Gastroesophageal sphincter (tissue), 4 donors: Measurements from ENCODE around the gene FHOD3. TPM values are rescaled to one million over a fixed set of nuclear protein-coding genes. Genes with fewer than 3 reads are reported as not detected.
"Not testable (repeated sequence)": the region's sequence is repeated elsewhere in the genome, so short reads cannot be mapped to it uniquely, and the experiment has no call there.

Source experiments
- ATAC-seq: fragments of 150-250 bp; one replicate; pipeline ENCODE4 v1.9.1; 2016; ENCODE audit warnings: mild to moderate bottlenecking, moderate library complexity
- H3K27ac ChIP-seq, 4 donors: fragments of 200-600 bp; sonication (generic) in 3 of 4; 1 replicate in 3 of 4; 2 replicates in 1 of 4; pipeline ENCODE4 v1.5.1; 2016 to 2019
- H3K27me3 ChIP-seq: fragments of 200-600 bp; sonication (generic); one replicate; pipeline ENCODE4 v1.5.1; 2019
- H3K36me3 ChIP-seq, 2 donors: fragments of 200-600 bp; sonication (generic); one replicate each; pipeline ENCODE4 v1.5.1; 2019; ENCODE audit warnings: control low read depth in 1 of 2
- H3K4me1 ChIP-seq, 3 donors: fragments of 200-600 bp; sonication (generic); 1 replicate in 2 of 3; 2 replicates in 1 of 3; pipeline ENCODE4 v1.5.1; 2016 to 2019; ENCODE audit warnings: control low read depth in 2 of 3
- H3K4me3 ChIP-seq, 2 donors: fragments of 200-600 bp; sonication (generic); one replicate each; pipeline ENCODE4 v1.5.1; 2019; ENCODE audit warnings: mild to moderate bottlenecking in 1 of 2, moderate library complexity in 1 of 2
- H3K9me3 ChIP-seq, 3 donors: fragments of 200-600 bp; sonication (generic); one replicate each; pipeline ENCODE4 v1.5.1; 2017 to 2019; ENCODE audit warnings: control low read depth in 2 of 3
- CTCF ChIP-seq, 4 experiments: fragments of 200-600 bp in 2 of 4; fragments of 450-650 bp in 2 of 4; sonication (generic) in 1 of 4; IDR thresholded peaks; one replicate each; pipeline ENCODE4 v1.5.1; 2017 to 2019; ENCODE audit warnings: antibody characterized with exemption in 4 of 4, mild to moderate bottlenecking in 2 of 4, moderate library complexity in 2 of 4
- EP300 ChIP-seq: sonication (generic); formaldehyde crosslinking; IDR thresholded peaks from one replicate; pipeline ENCODE4 v1.6.1; 2017; ENCODE audit warnings: antibody characterized with exemption, mild to moderate bottlenecking
- POLR2A ChIP-seq, 2 donors: fragments of 450-650 bp; IDR thresholded peaks; one replicate each; pipeline ENCODE4 v1.6.1; 2017; ENCODE audit warnings: antibody characterized with exemption in 2 of 2, mild to moderate bottlenecking in 2 of 2, moderate library complexity in 1 of 2
- POLR2AphosphoS5 ChIP-seq: sonication (generic); formaldehyde crosslinking; IDR thresholded peaks from one replicate; pipeline ENCODE4 v1.6.1; 2017; ENCODE audit warnings: antibody characterized with exemption
- WGBS, 2 donors: methylation state at CpG; one replicate each; pipeline ENCODE4 v1.1.5; 2018; ENCODE audit warnings: low coverage in 1 of 2; 5-methylcytosine and 5-hydroxymethylcytosine counted together
- total RNA-seq, 4 donors: library from RNA; depleted of rRNA; stranded (reverse); fragments of >200 nt; gene quantifications; one replicate each; pipeline ENCODE4 v1.1.0, GENCODE V29; 2016

Gene FHOD3
- total RNA-seq, 4 donors from 2014 or later = 18.4 to 36.7 (median 30.4) TPM

DNA sequence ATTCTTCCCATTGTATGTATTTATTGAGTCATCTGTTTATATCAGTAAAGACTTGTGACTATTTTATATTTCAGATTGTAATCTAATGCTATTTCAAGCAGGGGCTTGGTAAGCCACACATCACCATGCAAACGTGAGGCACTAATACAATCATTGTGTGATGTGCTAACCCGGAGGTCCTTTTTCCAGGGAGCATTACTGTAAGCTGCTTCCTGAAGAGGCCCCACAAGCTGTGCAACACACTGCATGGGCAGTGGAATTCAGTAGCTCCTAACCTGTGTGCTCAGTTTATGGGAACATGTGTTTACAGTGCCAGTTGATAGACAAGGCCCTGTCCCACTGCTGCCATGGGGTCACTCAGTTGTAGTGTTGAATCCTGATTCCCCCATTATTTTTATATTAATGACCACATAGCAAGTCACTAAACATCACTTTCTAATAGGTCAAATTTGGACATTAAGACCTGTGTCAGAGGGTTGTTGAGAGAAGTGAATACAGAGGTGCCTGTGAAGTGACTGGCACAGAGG is 162.9 kb downstream of the FHOD3 start:
- no peak for ATAC-seq
- H3K9me3 ChIP-seq = no peaks in the 10 kb centered on the region
- H3K36me3 ChIP-seq = no peaks in the 10 kb centered on the region
- H3K4me1 ChIP-seq = no peaks in the 10 kb centered on the region
- no peaks in the 10 kb centered on the region for H3K27me3 ChIP-seq
- TF ChIP-seq POLR2A (IDR thresholded peaks at IDR 0.05) (no peak), POLR2AphosphoS5 (no peak), CTCF (IDR thresholded peaks at IDR 0.05) (no peak), EP300 (no peak)
- H3K27ac ChIP-seq = no peak overlapping the region
- H3K4me3 ChIP-seq = no peak overlapping the region
- WGBS, 2 donors = 45 to 57% methylated on average over 2 of the region's 2 CpGs

GRCh38 chr18:36460854-36461253 is 163.3 kb downstream of the FHOD3 start:
- H3K4me3 ChIP-seq = no peak overlapping the region
- 76 to 88% methylated on average over 2 to 3 of the region's 3 CpGs for WGBS, 2 donors
- H3K27me3 ChIP-seq = no peaks in the 10 kb centered on the region
- H3K4me1 ChIP-seq = no peaks in the 10 kb centered on the region
- TF ChIP-seq CTCF (IDR thresholded peaks at IDR 0.05) = no peak
- TF ChIP-seq EP300 = no peak
- TF ChIP-seq POLR2AphosphoS5 = no peak
- TF ChIP-seq POLR2A (IDR thresholded peaks at IDR 0.05) = no peak
- H3K9me3 ChIP-seq = no peaks in the 10 kb centered on the region
- no peak for ATAC-seq
- H3K36me3 ChIP-seq = no peaks in the 10 kb centered on the region
- H3K27ac ChIP-seq = no peak overlapping the region

DNA sequence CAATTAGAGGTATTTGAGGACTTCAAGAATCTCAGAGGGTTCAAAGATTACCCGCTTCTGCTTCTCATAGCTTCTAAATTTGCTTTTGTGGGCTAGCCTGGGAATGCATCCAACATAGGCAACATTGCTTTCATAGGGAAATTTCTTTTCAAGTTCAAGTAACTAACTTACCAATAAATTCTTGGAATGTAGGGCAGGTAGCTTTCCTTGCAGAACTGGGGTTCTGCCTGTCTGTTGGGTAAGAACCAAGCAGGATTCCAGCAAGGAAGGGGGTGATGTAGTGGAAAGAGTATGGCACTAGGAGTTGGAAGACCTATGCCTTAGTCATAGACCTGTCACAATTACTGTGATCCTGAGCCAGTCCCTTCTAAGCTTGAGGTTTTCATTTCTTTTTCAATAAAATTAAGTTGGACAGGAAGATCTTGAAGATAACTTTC is 164.1 kb downstream of the FHOD3 start:
- Histone ChIP-seq H3K36me3 (no peaks in the 10 kb centered on the region), H3K9me3 (no peaks in the 10 kb centered on the region), H3K4me1 (no peaks in the 10 kb centered on the region), H3K27me3 (no peaks in the 10 kb centered on the region), H3K27ac (no peak overlapping the region), H3K4me3 (no peak overlapping the region)
- no peak for ATAC-seq
- WGBS, 2 donors = 80 to 100% methylated on average over 1 of the region's 1 CpG
- no peak for TF ChIP-seq EP300
- no peak for TF ChIP-seq POLR2AphosphoS5
- no peak for TF ChIP-seq CTCF (IDR thresholded peaks at IDR 0.05)
- no peak for TF ChIP-seq POLR2A (IDR thresholded peaks at IDR 0.05)

DNA sequence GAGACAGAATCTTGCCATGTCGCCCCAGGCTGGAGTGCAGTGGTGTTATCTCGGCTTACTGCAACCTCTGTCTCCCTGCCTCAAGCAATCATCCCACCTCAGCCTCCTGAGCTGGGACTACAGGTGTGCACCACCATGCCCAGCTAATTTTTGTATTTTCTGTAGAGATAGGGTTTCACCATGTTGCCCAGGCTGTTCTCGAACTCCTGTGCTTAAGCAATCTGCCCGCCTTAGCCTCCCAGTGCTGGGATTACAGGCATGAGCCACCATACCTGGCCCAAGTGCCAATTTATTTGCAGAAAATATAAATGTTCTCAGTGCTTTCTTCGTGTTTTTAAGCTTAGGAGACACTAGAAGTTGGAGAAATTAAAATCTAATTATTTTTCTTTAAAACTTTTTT is 166.0 kb downstream of the FHOD3 start:
- not testable (repeated sequence) for H3K36me3 ChIP-seq, H3K4me1 ChIP-seq, H3K27me3 ChIP-seq, ATAC-seq, H3K4me3 ChIP-seq, H3K9me3 ChIP-seq, H3K27ac ChIP-seq
- 94 to 99% methylated on average over 4 to 5 of the region's 5 CpGs for WGBS, 2 donors

GRCh38 chr18:36464126-36464651 is 166.7 kb downstream of the FHOD3 start:
- H3K4me1 ChIP-seq = no peaks in the 10 kb centered on the region
- WGBS, 2 donors = 66 to 78% methylated on average over 5 of the region's 5 CpGs
- no peak overlapping the region for H3K4me3 ChIP-seq
- H3K36me3 ChIP-seq = no peaks in the 10 kb centered on the region
- ATAC-seq = no peak
- no peak overlapping the region for H3K27ac ChIP-seq
- H3K9me3 ChIP-seq = no peaks in the 10 kb centered on the region
- TF ChIP-seq EP300 (no peak), CTCF (IDR thresholded peaks at IDR 0.05) (no peak), POLR2AphosphoS5 (no peak), POLR2A (IDR thresholded peaks at IDR 0.05) (no peak)
- H3K27me3 ChIP-seq = no peaks in the 10 kb centered on the region
